ENCODE measurements around the gene CLEC2D. TPM values are rescaled to one million over a fixed set of nuclear protein-coding genes. Genes with fewer than 3 reads are reported as not detected.
A peak's percentile ranks its signal among the peaks of the same experiment; 100 is the strongest.
"Not testable (repeated sequence)": the region's sequence is repeated elsewhere in the genome, so short reads cannot be mapped to it uniquely, and the experiment has no call there.

CLEC2D gene
- total RNA-seq, 1 donor from 2014 or later = 391 TPM

DNA sequence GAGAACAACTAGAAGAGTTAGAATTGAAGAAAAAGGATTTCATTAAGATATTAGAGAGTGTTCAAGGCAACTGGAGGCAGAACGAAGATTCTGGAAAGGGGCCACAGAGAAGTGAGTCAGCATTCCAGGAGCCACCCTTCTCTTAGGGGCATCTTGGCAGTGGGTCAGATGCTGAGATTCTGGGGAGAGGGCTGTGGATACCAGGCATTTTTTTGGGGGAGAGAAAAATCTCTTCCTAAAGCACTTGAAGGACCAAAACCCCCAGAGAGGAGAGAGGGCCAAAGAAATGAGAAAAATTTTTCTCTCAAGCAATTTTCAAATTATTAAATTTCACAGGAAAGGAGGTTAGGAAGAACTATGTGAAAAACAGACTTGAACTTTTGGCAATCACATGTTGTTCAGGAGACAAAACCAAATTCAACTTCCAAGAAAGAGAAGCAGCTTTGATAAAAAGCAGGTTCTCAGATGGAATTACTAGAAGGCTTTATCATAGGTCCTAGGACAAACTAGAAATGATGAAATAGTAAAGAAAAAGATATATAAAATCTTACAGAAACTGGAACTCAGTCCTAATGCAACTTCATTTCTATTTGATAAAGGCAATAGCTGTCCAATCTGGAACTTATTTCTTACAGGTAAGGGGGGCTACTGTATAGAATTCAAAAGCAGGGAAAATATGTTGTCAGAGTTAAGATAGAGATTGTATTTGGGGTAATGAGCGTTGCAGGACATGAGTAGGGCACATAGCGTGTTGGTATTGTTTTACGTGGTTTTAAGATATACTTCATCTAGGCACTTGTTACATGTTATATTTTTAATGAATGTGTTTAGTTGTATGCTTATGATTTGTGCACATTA is 1.1 kb upstream of the CLEC2D start:
- peaks cover 48% of the 10 kb centered on the region for H3K4me1 Mint-ChIP-seq

DNA sequence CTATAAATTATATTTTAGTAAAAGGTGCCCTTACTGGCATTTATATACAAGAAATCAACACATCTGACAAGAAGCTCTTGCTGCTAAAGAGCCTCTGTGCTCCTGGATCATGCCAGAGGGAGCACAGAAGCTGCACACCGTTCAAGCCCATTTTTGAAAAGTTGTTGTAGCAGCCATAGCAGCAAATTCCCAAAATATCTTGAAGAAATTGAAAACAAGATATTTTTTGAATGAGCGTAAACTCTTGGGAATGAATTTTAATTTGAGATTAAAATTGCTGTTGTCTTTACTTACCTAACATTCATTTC is 540 bp upstream of the CLEC2D start:
- no peaks in the 10 kb centered on the region for H3K27me3 Mint-ChIP-seq
- intact Hi-C loops (cut with micrococcal nuclease) = loop anchor here (1.0 kb wide), 4 partner anchors 19 to 125 kb away; partner anchors contain the start of genes CD69 and CLECL1
- H3K9me3 Mint-ChIP-seq = no peaks in the 10 kb centered on the region
- H3K4me3 Mint-ChIP-seq = peak overlapping the region; percentile 85
- peaks cover 73% of the 10 kb centered on the region for H3K36me3 Mint-ChIP-seq (ENCODE audit: low read depth)
- H3K27ac Mint-ChIP-seq = peak overlapping the region; percentile 88
- peaks cover 49% of the 10 kb centered on the region for H3K4me1 Mint-ChIP-seq
- peak; percentile 67 for DNase-seq

More for the DNA sequence above, 1.1 kb upstream of the CLEC2D start:
- Mint-ChIP-seq H3K27ac (peak overlapping the region; percentile 88), H3K36me3 (ENCODE audit: low read depth) (peaks cover 71% of the 10 kb centered on the region), H3K9me3 (no peaks in the 10 kb centered on the region), H3K27me3 (no peaks in the 10 kb centered on the region), H3K4me3 (peak overlapping the region; percentile 85)
- intact Hi-C loops (cut with micrococcal nuclease) = loop anchor here (1.0 kb wide), 4 partner anchors 18 to 126 kb away; partner anchors contain the start of genes CD69 and CLECL1
- peak; percentile 66 for DNase-seq

DNA sequence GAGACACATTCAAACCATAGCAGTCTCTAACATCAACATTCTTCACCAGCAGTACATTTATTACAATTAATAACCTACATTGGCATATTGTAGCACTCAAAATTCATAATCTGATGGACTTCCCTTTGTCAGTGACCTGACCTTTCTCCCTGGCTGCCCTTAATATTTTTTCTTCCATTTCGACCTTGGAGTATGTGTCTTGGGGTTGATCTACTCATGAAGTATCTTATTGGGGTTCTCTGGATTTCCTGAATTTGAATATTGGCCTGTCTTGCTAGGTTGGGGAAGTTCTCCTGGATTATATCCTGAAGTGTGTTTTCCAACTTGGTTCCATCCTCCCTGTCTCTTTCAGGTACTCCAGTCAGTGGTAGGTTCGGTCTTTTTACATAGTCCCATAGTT is 2.8 kb downstream of the CLEC2D start:
- H3K4me1 Mint-ChIP-seq = peaks cover 57% of the 10 kb centered on the region
- DNase-seq = peak; percentile 56
- H3K27ac Mint-ChIP-seq = peak overlapping the region; percentile 97
- H3K27me3 Mint-ChIP-seq; intact Hi-C loops (cut with micrococcal nuclease); H3K9me3 Mint-ChIP-seq: not testable (repeated sequence)
- H3K36me3 Mint-ChIP-seq (ENCODE audit: low read depth) = peaks cover 78% of the 10 kb centered on the region
- H3K4me3 Mint-ChIP-seq = peak overlapping the region; percentile 89

DNA sequence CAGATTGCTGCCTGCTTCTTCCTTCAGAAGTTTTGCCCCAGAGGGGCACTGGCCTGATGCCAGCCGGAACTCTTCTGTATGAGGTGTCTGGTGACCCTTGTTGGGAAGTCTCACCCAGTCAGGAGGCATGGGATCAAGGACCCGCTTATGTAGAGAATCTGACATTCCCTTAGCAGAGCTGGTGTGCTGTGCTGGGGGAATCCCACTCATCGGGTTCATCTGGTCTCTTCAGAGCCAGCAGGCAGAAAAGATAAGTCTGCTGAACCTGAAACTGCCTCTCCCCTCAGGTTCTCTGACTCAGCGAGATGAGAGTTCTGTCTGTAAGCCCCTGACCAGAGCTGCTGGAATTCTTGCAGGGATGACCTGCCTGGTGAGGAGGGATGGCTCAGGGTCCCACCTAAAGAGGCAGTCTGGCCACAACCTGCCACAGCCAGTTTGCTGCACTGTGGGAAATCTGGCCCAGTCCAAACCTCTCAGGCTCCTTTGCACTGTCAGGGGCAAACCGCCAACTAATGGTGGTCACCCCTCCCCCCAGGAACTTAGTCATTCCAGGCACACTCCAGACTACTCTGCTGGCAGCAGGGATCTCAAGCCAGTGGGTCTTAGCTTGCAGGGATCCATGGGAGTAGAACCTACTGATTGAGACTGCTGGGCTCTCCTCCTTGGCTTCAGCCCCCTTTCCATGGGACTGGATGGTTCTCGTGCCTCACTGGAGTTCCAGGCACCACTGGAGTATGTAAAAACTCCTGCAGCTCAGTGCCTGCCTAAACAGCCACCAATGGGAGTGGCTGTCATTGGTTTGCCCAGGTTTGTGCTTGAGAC is 4.1 kb downstream of the CLEC2D start:
- H3K36me3 Mint-ChIP-seq (ENCODE audit: low read depth) = peaks cover 85% of the 10 kb centered on the region
- H3K4me1 Mint-ChIP-seq = peaks cover 58% of the 10 kb centered on the region
- peak overlapping the region; percentile 89 for H3K4me3 Mint-ChIP-seq
- peak; percentile 86 for DNase-seq
- no peaks in the 10 kb centered on the region for H3K27me3 Mint-ChIP-seq
- no peaks in the 10 kb centered on the region for H3K9me3 Mint-ChIP-seq
- H3K27ac Mint-ChIP-seq = peak overlapping the region; percentile 97
- intact Hi-C loops (cut with micrococcal nuclease) = loop anchor here (1.0 to 2.0 kb wide), 3 partner anchors 19 to 39 kb away; no protein-coding TSS in a partner anchor

DNA sequence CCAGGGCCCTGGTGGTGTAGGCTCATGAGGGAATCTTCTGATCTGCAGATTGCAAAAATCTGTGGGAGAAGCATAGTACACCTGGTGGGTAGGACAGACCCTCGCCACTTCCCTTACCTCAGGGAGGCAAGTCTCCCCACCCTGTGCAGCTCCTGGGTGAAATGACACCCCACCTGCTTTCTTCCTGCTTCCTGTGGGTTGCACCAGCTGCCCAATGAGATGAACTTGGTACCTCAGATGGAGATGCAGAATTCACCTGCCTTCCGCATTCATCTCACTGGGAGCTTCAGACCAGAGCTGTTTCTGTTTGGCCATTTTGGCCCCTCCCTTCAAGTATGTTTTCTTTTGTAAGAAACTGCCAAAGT is 4.7 kb downstream of the CLEC2D start:
- Mint-ChIP-seq H3K27ac (peak overlapping the region; percentile 97), H3K27me3 (no peaks in the 10 kb centered on the region), H3K4me1 (peaks cover 57% of the 10 kb centered on the region), H3K36me3 (ENCODE audit: low read depth) (peaks cover 86% of the 10 kb centered on the region), H3K9me3 (no peaks in the 10 kb centered on the region), H3K4me3 (peak overlapping the region; percentile 89)
- DNase-seq = peak; percentile 89
- intact Hi-C loops (cut with micrococcal nuclease) = loop anchor here (1.0 to 2.0 kb wide), 3 partner anchors 19 to 40 kb away; no protein-coding TSS in a partner anchor

DNA sequence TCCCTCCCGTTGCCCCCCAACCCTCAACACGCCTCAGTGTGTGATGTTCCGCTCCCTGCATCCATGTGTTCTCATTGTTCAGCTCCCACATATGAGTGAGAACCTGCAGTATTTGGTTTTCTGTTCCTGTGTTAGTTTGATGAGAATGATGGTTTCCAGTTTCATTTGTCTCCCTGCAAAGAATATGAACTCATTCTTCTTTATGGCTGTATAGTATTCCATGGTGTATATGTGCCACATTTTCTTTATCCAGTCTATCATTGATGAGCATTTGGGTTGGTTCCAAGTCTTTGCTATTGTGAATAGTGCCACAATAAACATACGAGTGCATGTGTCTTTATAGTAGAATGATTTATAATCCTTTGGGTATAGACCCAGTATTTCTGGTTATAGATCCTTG is 13.0 kb downstream of the CLEC2D start:
- peaks cover 86% of the 10 kb centered on the region for H3K36me3 Mint-ChIP-seq (ENCODE audit: low read depth)
- H3K9me3 Mint-ChIP-seq = peaks cover 24% of the 10 kb centered on the region
- H3K4me1 Mint-ChIP-seq = peaks cover 65% of the 10 kb centered on the region
- not testable (repeated sequence) for H3K27me3 Mint-ChIP-seq, DNase-seq, H3K27ac Mint-ChIP-seq
- peak overlapping the region; percentile 48 for H3K4me3 Mint-ChIP-seq
- intact Hi-C loops (cut with micrococcal nuclease) = loop anchor here (5.0 kb wide), 1 partner anchor 35 kb away; no protein-coding TSS in a partner anchor

GRCh38 chr12:9682949-9683348 is 13.4 kb downstream of the CLEC2D start:
- Mint-ChIP-seq H3K4me3 (peak overlapping the region; percentile 48), H3K4me1 (peaks cover 61% of the 10 kb centered on the region), H3K36me3 (ENCODE audit: low read depth) (peaks cover 85% of the 10 kb centered on the region), H3K9me3 (peaks cover 24% of the 10 kb centered on the region), H3K27ac (peak overlapping the region; percentile 43)
- H3K27me3 Mint-ChIP-seq, DNase-seq: not testable (repeated sequence)
- intact Hi-C loops (cut with micrococcal nuclease) = loop anchor here (5.0 kb wide), 1 partner anchor 36 kb away; no protein-coding TSS in a partner anchor

GRCh38 chr12:9685366-9685765 is 15.9 kb downstream of the CLEC2D start:
- DNase-seq; H3K27me3 Mint-ChIP-seq; intact Hi-C loops (cut with micrococcal nuclease): not testable (repeated sequence)
- Mint-ChIP-seq H3K9me3 (peaks cover 15% of the 10 kb centered on the region), H3K27ac (peak overlapping the region; percentile 64), H3K4me1 (peaks cover 57% of the 10 kb centered on the region), H3K4me3 (peak overlapping the region; percentile 29), H3K36me3 (ENCODE audit: low read depth) (peaks cover 90% of the 10 kb centered on the region)

DNA sequence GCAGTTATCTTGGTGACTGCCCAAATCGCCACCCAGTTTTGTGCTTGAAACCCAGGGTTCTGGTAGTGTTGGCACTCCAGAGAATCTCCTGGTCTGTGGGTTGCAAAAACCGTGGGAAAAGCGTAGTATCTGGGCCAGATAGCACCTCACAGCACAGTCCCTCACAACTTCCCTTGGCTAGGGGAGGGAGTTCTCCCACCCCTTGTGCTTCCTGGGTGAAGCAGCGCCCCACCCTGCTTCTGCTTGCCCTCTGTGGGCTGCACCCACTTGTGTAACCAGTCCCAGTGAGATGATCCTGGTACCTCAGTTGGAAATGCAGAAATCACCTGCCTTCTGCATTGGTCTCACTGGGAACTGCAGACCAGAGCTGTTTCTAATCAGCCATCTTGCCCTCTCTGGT is 16.4 kb downstream of the CLEC2D start:
- Mint-ChIP-seq H3K4me3 (peak overlapping the region; percentile 58), H3K4me1 (peaks cover 61% of the 10 kb centered on the region), H3K36me3 (ENCODE audit: low read depth) (peaks cover 89% of the 10 kb centered on the region), H3K27me3 (no peaks in the 10 kb centered on the region), H3K27ac (peak overlapping the region; percentile 76), H3K9me3 (peaks cover 15% of the 10 kb centered on the region)
- intact Hi-C loops (cut with micrococcal nuclease) = no loop called here
- no peak for DNase-seq

DNA sequence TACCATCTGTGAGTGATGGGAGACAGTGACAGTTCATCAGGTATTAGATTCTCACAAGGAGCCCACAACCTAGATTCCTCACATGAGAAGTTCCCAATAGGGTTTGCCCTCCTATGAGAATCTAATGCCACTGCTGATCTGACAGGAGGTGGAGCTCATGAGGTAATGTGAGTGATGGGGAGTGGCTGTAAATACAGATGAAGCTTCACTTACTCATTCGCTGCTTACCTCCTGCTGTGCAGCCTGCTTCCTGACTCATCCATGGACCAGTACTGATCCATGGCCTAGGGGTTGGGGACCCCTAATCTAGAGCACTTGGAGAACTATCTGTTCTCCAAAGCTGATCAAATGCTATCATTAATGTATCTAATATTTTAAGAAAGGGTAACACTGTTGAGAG is 17.7 kb downstream of the CLEC2D start:
- H3K4me1 Mint-ChIP-seq = peaks cover 62% of the 10 kb centered on the region
- H3K27me3 Mint-ChIP-seq = no peaks in the 10 kb centered on the region
- intact Hi-C loops (cut with micrococcal nuclease) = no loop called here
- DNase-seq = peak; percentile 65
- H3K4me3 Mint-ChIP-seq = no peak overlapping the region
- peaks cover 91% of the 10 kb centered on the region for H3K36me3 Mint-ChIP-seq (ENCODE audit: low read depth)
- H3K27ac Mint-ChIP-seq = peak overlapping the region; percentile 37
- peaks cover 14% of the 10 kb centered on the region for H3K9me3 Mint-ChIP-seq

DNA sequence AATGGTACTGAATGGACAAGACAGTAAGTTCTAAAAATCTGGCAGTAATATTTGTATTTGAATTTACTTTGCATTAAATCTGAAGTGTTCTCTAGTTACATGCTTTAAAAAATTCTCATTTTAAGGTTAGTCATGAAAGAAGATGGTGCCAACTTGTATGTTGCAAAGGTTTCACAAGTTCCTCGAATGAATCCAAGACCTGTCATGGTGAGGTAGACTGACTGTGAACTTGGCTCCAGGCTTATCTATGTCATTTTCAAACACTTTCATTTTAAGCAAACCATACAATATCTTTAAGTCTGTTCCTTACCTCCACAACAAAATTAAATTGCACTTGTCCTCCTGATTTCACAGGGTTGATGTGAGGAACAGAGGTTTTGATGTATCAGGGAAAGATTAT is 23.4 kb downstream of the CLEC2D start:
- Mint-ChIP-seq H3K9me3 (peaks cover 20% of the 10 kb centered on the region), H3K4me1 (peaks cover 46% of the 10 kb centered on the region), H3K27ac (no peak overlapping the region), H3K27me3 (no peaks in the 10 kb centered on the region), H3K36me3 (ENCODE audit: low read depth) (peaks cover 88% of the 10 kb centered on the region), H3K4me3 (no peak overlapping the region)
- no peak for DNase-seq
- intact Hi-C loops (cut with micrococcal nuclease) = loop anchor here (2.0 kb wide), 1 partner anchor 18 kb away; no protein-coding TSS in a partner anchor

GRCh38 chr12:9694241-9694640 is 24.7 kb downstream of the CLEC2D start:
- Mint-ChIP-seq H3K27me3 (no peaks in the 10 kb centered on the region), H3K4me3 (no peak overlapping the region), H3K36me3 (ENCODE audit: low read depth) (peaks cover 84% of the 10 kb centered on the region), H3K4me1 (peaks cover 52% of the 10 kb centered on the region), H3K9me3 (peaks cover 20% of the 10 kb centered on the region), H3K27ac (no peak overlapping the region)
- intact Hi-C loops (cut with micrococcal nuclease) = no loop called here
- DNase-seq = no peak

DNA sequence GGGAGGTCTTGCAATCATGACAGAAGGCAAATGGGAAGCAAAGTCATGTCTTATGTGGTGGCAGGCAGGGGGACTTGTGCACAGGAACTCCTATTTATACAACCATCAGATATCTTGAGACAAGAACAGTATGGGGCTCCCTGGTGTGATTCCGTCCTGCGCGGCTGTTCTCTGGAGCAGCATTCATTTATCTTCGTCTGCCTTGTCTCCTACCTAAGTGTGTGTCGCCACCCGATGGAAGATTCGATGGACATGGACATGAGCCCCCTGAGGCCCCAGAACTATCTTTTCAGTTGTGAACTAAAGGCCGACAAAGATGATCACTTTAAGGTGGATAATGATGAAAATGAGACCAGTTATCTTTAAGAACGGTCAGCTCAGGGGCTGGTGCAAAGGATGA is 25.6 kb downstream of the CLEC2D start:
- Mint-ChIP-seq H3K9me3 (peaks cover 20% of the 10 kb centered on the region), H3K36me3 (ENCODE audit: low read depth) (peaks cover 77% of the 10 kb centered on the region), H3K4me1 (peaks cover 53% of the 10 kb centered on the region)
- H3K27ac Mint-ChIP-seq; H3K27me3 Mint-ChIP-seq; H3K4me3 Mint-ChIP-seq; DNase-seq; intact Hi-C loops (cut with micrococcal nuclease): not testable (repeated sequence)

DNA sequence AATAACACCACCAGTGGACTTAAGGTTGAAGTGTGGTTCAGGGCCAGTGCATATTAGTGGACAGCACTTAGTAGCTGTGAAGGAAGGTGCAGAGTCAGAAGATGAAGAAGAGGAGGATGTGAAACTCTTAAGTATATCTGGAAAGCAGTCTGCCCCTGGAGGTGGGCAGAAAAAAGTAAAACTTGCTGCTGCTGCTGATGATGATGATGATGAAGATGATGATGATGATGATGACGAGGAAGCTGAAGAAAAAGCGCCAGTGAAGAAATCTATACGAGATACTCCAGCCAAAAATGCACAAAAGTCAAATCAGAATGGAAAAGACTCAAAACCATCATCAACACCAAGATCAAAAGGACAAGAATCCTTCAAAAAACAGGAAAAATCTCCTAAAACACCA is 26.1 kb downstream of the CLEC2D start:
- H3K4me3 Mint-ChIP-seq = peak overlapping the region; percentile 15
- H3K9me3 Mint-ChIP-seq = peaks cover 20% of the 10 kb centered on the region
- H3K4me1 Mint-ChIP-seq = peaks cover 56% of the 10 kb centered on the region
- H3K36me3 Mint-ChIP-seq (ENCODE audit: low read depth) = peaks cover 74% of the 10 kb centered on the region
- H3K27ac Mint-ChIP-seq; intact Hi-C loops (cut with micrococcal nuclease); H3K27me3 Mint-ChIP-seq; DNase-seq: not testable (repeated sequence)
